ENCODE data around the gene RNASE9. TPM values are rescaled to one million over a fixed set of nuclear protein-coding genes. Genes with fewer than 3 reads are reported as not detected.

RNASE9 gene
- polyA plus RNA-seq, 2 of the 4 experiments (the other 2 are of a cell fraction) = not detected

GRCh38 chr14:20583142-20583541 is 22.3 kb upstream of the RNASE9 start:
- ATAC-seq = no peak
- FAIRE-seq = no peak
- POLR2A ChIA-PET = no interaction called here
- DNase-seq (ENCODE audit: low read depth in 1 of 2, low spot score in 1 of 2) = no peak
- no peak overlapping the region for H3K4me2 ChIP-seq
- no peak overlapping the region for H3K4me3 ChIP-seq
- no peaks in the 10 kb centered on the region for H3K4me1 ChIP-seq
- no peak overlapping the region for H3K27ac ChIP-seq
- H3K9me3 ChIP-seq = no peaks in the 10 kb centered on the region
- TF ChIP-seq NFE2L2 (conservative IDR thresholded peaks at IDR 0.05; ENCODE audit: low read length) (no peak), MAFK (IDR thresholded peaks at IDR 0.05; ENCODE audit: partially characterized antibody) (no peak), CBX2 (IDR thresholded peaks at IDR 0.05; ENCODE audit: borderline replicate concordance, low read depth) (no peak), SMC3 (IDR thresholded peaks at IDR 0.05) (no peak), HOXA7 (CRISPR knock-in tag; IDR thresholded peaks at IDR 0.05) (no peak), GATA3 (IDR thresholded peaks at IDR 0.05; ENCODE audit: borderline replicate concordance) (no peak)
- TF ChIP-seq, protein P1, sequence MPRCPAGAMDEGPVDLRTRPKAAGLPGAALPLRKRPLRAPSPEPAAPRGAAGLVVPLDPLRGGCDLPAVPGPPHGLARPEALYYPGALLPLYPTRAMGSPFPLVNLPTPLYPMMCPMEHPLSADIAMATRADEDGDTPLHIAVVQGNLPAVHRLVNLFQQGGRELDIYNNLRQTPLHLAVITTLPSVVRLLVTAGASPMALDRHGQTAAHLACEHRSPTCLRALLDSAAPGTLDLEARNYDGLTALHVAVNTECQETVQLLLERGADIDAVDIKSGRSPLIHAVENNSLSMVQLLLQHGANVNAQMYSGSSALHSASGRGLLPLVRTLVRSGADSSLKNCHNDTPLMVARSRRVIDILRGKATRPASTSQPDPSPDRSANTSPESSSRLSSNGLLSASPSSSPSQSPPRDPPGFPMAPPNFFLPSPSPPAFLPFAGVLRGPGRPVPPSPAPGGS (IDR thresholded peaks at IDR 0.05) = no peak
- CTCF ChIA-PET = interaction anchor here (1.0 to 1.5 kb wide), 3 partner anchors 12 to 26 kb away, joined by 3 to 4 read pairs (median 3); no protein-coding TSS in a partner anchor

GRCh38 chr14:20580242-20580641 is 19.4 kb upstream of the RNASE9 start:
- Histone ChIP-seq H3K4me1 (no peaks in the 10 kb centered on the region), H3K9me3 (no peaks in the 10 kb centered on the region), H3K4me3 (no peak overlapping the region), H3K27ac (no peak overlapping the region), H3K4me2 (no peak overlapping the region)
- DNase-seq (ENCODE audit: low read depth in 1 of 2, low spot score in 1 of 2) = no peak
- ATAC-seq = no peak
- POLR2A ChIA-PET = no interaction called here
- no peak for TF ChIP-seq MAFK (IDR thresholded peaks at IDR 0.05; ENCODE audit: partially characterized antibody)
- TF ChIP-seq NR3C1 (IDR thresholded peaks at IDR 0.05) = no peak
- TF ChIP-seq FOSL2 (IDR thresholded peaks at IDR 0.05) = no peak
- no peak for TF ChIP-seq FOSL2 (CRISPR knock-in tag; IDR thresholded peaks at IDR 0.05)
- no peak for TF ChIP-seq KDM1A (IDR thresholded peaks at IDR 0.05; ENCODE audit: low read depth)
- no peak for TF ChIP-seq JUN (IDR thresholded peaks at IDR 0.05)
- no peak for TF ChIP-seq EP300 (IDR thresholded peaks at IDR 0.05)
- CTCF ChIA-PET = interaction anchor here (2.1 kb wide), 1 partner anchor 50 kb away, joined by 6 read pairs; no protein-coding TSS in a partner anchor
- 71% methylated on average over 4 of the region's 4 CpGs for WGBS (ENCODE audit: missing lambda C conversion rate)
- no peak for FAIRE-seq

GRCh38 chr14:20578784-20579502 is 18.1 kb upstream of the RNASE9 start:
- ATAC-seq = no peak
- H3K4me1 ChIP-seq = no peaks in the 10 kb centered on the region
- H3K9me3 ChIP-seq = no peaks in the 10 kb centered on the region
- DNase-seq (ENCODE audit: low read depth in 1 of 2, low spot score in 1 of 2) = no peak
- WGBS (ENCODE audit: missing lambda C conversion rate) = 61% methylated on average over 13 of the region's 14 CpGs
- CTCF ChIA-PET = interaction anchor here (1.2 to 2.1 kb wide), 2 partner anchors 9 to 49 kb away, joined by 5 to 6 read pairs; partner anchors contain the start of gene RNASE11
- TF ChIP-seq, protein P1 (IDR thresholded peaks at IDR 0.05) = no peak
- TF ChIP-seq GATA3 (IDR thresholded peaks at IDR 0.05; ENCODE audit: borderline replicate concordance) = no peak
- no peak for TF ChIP-seq NR3C1 (IDR thresholded peaks at IDR 0.05)
- TF ChIP-seq POLR2AphosphoS2 (conservative IDR thresholded peaks at IDR 0.05; ENCODE audit: low read length) = no peak
- TF ChIP-seq, protein P2, sequence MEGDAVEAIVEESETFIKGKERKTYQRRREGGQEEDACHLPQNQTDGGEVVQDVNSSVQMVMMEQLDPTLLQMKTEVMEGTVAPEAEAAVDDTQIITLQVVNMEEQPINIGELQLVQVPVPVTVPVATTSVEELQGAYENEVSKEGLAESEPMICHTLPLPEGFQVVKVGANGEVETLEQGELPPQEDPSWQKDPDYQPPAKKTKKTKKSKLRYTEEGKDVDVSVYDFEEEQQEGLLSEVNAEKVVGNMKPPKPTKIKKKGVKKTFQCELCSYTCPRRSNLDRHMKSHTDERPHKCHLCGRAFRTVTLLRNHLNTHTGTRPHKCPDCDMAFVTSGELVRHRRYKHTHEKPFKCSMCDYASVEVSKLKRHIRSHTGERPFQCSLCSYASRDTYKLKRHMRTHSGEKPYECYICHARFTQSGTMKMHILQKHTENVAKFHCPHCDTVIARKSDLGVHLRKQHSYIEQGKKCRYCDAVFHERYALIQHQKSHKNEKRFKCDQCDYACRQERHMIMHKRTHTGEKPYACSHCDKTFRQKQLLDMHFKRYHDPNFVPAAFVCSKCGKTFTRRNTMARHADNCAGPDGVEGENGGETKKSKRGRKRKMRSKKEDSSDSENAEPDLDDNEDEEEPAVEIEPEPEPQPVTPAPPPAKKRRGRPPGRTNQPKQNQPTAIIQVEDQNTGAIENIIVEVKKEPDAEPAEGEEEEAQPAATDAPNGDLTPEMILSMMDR (IDR thresholded peaks at IDR 0.05) = no peak
- no peak for TF ChIP-seq RCOR1 (IDR thresholded peaks at IDR 0.05; ENCODE audit: low read depth, low read length)
- no peak for TF ChIP-seq HMGXB4 (CRISPR knock-in tag; IDR thresholded peaks at IDR 0.05; ENCODE audit: borderline replicate concordance)
- no peak for TF ChIP-seq ZSCAN20 (CRISPR knock-in tag; IDR thresholded peaks at IDR 0.05)
- TF ChIP-seq RFX5 (IDR thresholded peaks at IDR 0.05) = no peak
- no peak for TF ChIP-seq REST (IDR thresholded peaks at IDR 0.05)
- no peak for TF ChIP-seq ELK1 (IDR thresholded peaks at IDR 0.05; ENCODE audit: low read depth, low read length)
- H3K4me3 ChIP-seq = no peak overlapping the region
- POLR2A ChIA-PET = no interaction called here
- no peak overlapping the region for H3K27ac ChIP-seq
- no peak for FAIRE-seq
- no peak overlapping the region for H3K4me2 ChIP-seq
